Peyer's patch (tissue), 4 donors: ENCODE data around the gene PTPRU.

Experiments used
- CTCF ChIP-seq, 6 experiments: fragments of 450-650 bp in 4 of 6; fragments of 200-600 bp in 2 of 6; sonication (generic) in 1 of 6; IDR thresholded peaks; one replicate each; pipeline ENCODE4 v1.5.1; 2017 to 2019; ENCODE audit warnings: antibody characterized with exemption in 6 of 6, mild to moderate bottlenecking in 3 of 6, moderate library complexity in 1 of 6
- POLR2A ChIP-seq, 2 donors: fragments of 450-650 bp; IDR thresholded peaks; one replicate each; pipeline ENCODE4 v1.5.1; 2017; ENCODE audit warnings: antibody characterized with exemption in 2 of 2, mild to moderate bottlenecking in 2 of 2, moderate library complexity in 2 of 2

DNA sequence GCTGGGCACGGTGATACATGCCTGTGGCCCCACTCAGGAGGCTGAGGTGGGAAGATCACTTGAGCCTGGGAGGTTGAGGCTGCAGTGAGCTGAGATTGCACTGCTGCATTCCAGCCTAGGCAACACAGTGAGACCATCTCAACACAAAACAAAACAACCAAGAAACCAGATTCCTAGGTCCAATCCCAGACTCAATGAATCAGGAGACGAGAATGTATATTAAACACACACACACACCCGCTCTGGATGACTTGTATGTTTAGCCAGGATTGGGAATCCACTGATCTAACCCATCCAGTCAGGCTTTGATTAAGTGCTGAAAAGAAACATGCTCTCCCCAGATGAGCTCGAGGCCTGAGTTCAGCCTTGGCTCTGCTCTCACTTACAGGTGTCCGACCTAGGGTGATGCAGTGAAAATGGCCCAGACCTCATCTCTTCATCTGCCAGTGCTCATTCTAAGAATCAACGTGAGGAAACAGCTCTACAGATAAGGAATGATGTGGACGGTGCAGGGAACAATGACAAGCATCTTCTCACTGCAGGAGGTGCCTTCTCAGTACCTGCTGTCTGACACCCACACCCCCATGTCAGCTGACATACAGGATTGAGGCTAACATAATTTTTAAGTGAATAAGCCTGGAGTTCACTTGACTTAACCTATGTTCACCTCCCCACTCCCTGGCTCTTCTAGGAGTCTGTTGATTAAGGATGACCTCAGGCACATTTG is 39.3 kb upstream of the PTPRU start:
- no peak for TF ChIP-seq CTCF (IDR thresholded peaks at IDR 0.05)
- TF ChIP-seq POLR2A (IDR thresholded peaks at IDR 0.05): no peak
